ENCODE measurements around the gene ADK.
A peak's percentile ranks its signal among the peaks of the same experiment; 100 is the strongest.

ADK gene

GRCh38 chr10:74624501-74624900 is 473.5 kb downstream of the ADK start:
- Histone ChIP-seq H3K9ac (ENCODE audit: low read length) (no peak overlapping the region), H3K4me3 (ENCODE audit: low read length) (no peak overlapping the region), H3K4me1 (ENCODE audit: control insufficient read depth, insufficient read depth, low read length) (no peaks in the 10 kb centered on the region), H3K36me3 (ENCODE audit: control insufficient read depth, insufficient read depth, low read length, severe bottlenecking) (peaks cover 9% of the 10 kb centered on the region), H3K9me3 (ENCODE audit: control insufficient read depth, low read length) (peaks cover 10% of the 10 kb centered on the region), H3K27me3 (replicated peaks; ENCODE audit: control insufficient read depth, insufficient read depth, low read length) (no peaks in the 10 kb centered on the region)
- no peak for DNase-seq (ENCODE audit: low read depth)

GRCh38 chr10:74628136-74628535 is 477.1 kb downstream of the ADK start:
- H3K27me3 ChIP-seq (replicated peaks; ENCODE audit: control insufficient read depth, insufficient read depth, low read length) = no peaks in the 10 kb centered on the region
- DNase-seq (ENCODE audit: low read depth) = no peak
- H3K4me1 ChIP-seq (ENCODE audit: control insufficient read depth, insufficient read depth, low read length) = no peaks in the 10 kb centered on the region
- no peak overlapping the region for H3K9ac ChIP-seq (ENCODE audit: low read length)
- no peak overlapping the region for H3K4me3 ChIP-seq (ENCODE audit: low read length)
- H3K9me3 ChIP-seq (ENCODE audit: control insufficient read depth, low read length) = no peaks in the 10 kb centered on the region
- peaks cover 8% of the 10 kb centered on the region for H3K36me3 ChIP-seq (ENCODE audit: control insufficient read depth, insufficient read depth, low read length, severe bottlenecking)

- DNase-seq (ENCODE audit: low read depth) = no peak
- peaks cover 23% of the 10 kb centered on the region for H3K36me3 ChIP-seq (ENCODE audit: control insufficient read depth, insufficient read depth, low read length, severe bottlenecking)
- H3K4me1 ChIP-seq (ENCODE audit: control insufficient read depth, insufficient read depth, low read length) = no peaks in the 10 kb centered on the region
- peaks cover 14% of the 10 kb centered on the region for H3K9me3 ChIP-seq (ENCODE audit: control insufficient read depth, low read length)
- H3K9ac ChIP-seq (ENCODE audit: low read length) = no peak overlapping the region
- no peak overlapping the region for H3K4me3 ChIP-seq (ENCODE audit: low read length)
- no peaks in the 10 kb centered on the region for H3K27me3 ChIP-seq (replicated peaks; ENCODE audit: control insufficient read depth, insufficient read depth, low read length)
These were observed 484.0 kb downstream of the ADK start for GRCh38 chr10:74634995-74635536.

- Histone ChIP-seq H3K27me3 (replicated peaks; ENCODE audit: control insufficient read depth, insufficient read depth, low read length) (no peaks in the 10 kb centered on the region), H3K4me1 (ENCODE audit: control insufficient read depth, insufficient read depth, low read length) (no peaks in the 10 kb centered on the region), H3K9me3 (ENCODE audit: control insufficient read depth, low read length) (peaks cover 14% of the 10 kb centered on the region), H3K9ac (ENCODE audit: low read length) (no peak overlapping the region), H3K4me3 (ENCODE audit: low read length) (no peak overlapping the region), H3K36me3 (ENCODE audit: control insufficient read depth, insufficient read depth, low read length, severe bottlenecking) (peaks cover 23% of the 10 kb centered on the region)
- DNase-seq (ENCODE audit: low read depth) = no peak
These were observed 484.6 kb downstream of the ADK start for GRCh38 chr10:74635655-74636054.

- no peaks in the 10 kb centered on the region for H3K4me1 ChIP-seq (ENCODE audit: control insufficient read depth, insufficient read depth, low read length)
- no peaks in the 10 kb centered on the region for H3K27me3 ChIP-seq (replicated peaks; ENCODE audit: control insufficient read depth, insufficient read depth, low read length)
- H3K4me3 ChIP-seq (ENCODE audit: low read length) = no peak overlapping the region
- DNase-seq (ENCODE audit: low read depth) = no peak
- H3K36me3 ChIP-seq (ENCODE audit: control insufficient read depth, insufficient read depth, low read length, severe bottlenecking) = peaks cover 15% of the 10 kb centered on the region
- H3K9me3 ChIP-seq (ENCODE audit: control insufficient read depth, low read length) = peaks cover 14% of the 10 kb centered on the region
- no peak overlapping the region for H3K9ac ChIP-seq (ENCODE audit: low read length)
These were observed 486.7 kb downstream of the ADK start for GRCh38 chr10:74637685-74638084.

- H3K36me3 ChIP-seq (ENCODE audit: control insufficient read depth, insufficient read depth, low read length, severe bottlenecking) = peaks cover 5% of the 10 kb centered on the region
- no peak for DNase-seq (ENCODE audit: low read depth)
- H3K9ac ChIP-seq (ENCODE audit: low read length) = no peak overlapping the region
- peaks cover 3% of the 10 kb centered on the region for H3K9me3 ChIP-seq (ENCODE audit: control insufficient read depth, low read length)
- no peaks in the 10 kb centered on the region for H3K4me1 ChIP-seq (ENCODE audit: control insufficient read depth, insufficient read depth, low read length)
- H3K4me3 ChIP-seq (ENCODE audit: low read length) = no peak overlapping the region
- H3K27me3 ChIP-seq (replicated peaks; ENCODE audit: control insufficient read depth, insufficient read depth, low read length) = no peaks in the 10 kb centered on the region
These were observed 489.3 kb downstream of the ADK start for GRCh38 chr10:74640134-74640921.

- no peaks in the 10 kb centered on the region for H3K9me3 ChIP-seq (ENCODE audit: control insufficient read depth, low read length)
- H3K36me3 ChIP-seq (ENCODE audit: control insufficient read depth, insufficient read depth, low read length, severe bottlenecking) = peaks cover 3% of the 10 kb centered on the region
- no peaks in the 10 kb centered on the region for H3K4me1 ChIP-seq (ENCODE audit: control insufficient read depth, insufficient read depth, low read length)
- H3K27me3 ChIP-seq (replicated peaks; ENCODE audit: control insufficient read depth, insufficient read depth, low read length) = no peaks in the 10 kb centered on the region
- no peak overlapping the region for H3K4me3 ChIP-seq (ENCODE audit: low read length)
- no peak for DNase-seq (ENCODE audit: low read depth)
- H3K9ac ChIP-seq (ENCODE audit: low read length) = no peak overlapping the region
These were observed 490.6 kb downstream of the ADK start for GRCh38 chr10:74641659-74642058.

GRCh38 chr10:74642901-74643595 is 492.0 kb downstream of the ADK start:
- Histone ChIP-seq H3K9me3 (ENCODE audit: control insufficient read depth, low read length) (no peaks in the 10 kb centered on the region), H3K36me3 (ENCODE audit: control insufficient read depth, insufficient read depth, low read length, severe bottlenecking) (peaks cover 3% of the 10 kb centered on the region), H3K27me3 (replicated peaks; ENCODE audit: control insufficient read depth, insufficient read depth, low read length) (no peaks in the 10 kb centered on the region), H3K4me1 (ENCODE audit: control insufficient read depth, insufficient read depth, low read length) (no peaks in the 10 kb centered on the region), H3K9ac (ENCODE audit: low read length) (no peak overlapping the region), H3K4me3 (ENCODE audit: low read length) (no peak overlapping the region)
- DNase-seq (ENCODE audit: low read depth) = no peak

- Histone ChIP-seq H3K9ac (ENCODE audit: low read length) (no peak overlapping the region), H3K4me1 (ENCODE audit: control insufficient read depth, insufficient read depth, low read length) (no peaks in the 10 kb centered on the region), H3K4me3 (ENCODE audit: low read length) (no peak overlapping the region), H3K36me3 (ENCODE audit: control insufficient read depth, insufficient read depth, low read length, severe bottlenecking) (peaks cover 3% of the 10 kb centered on the region), H3K9me3 (ENCODE audit: control insufficient read depth, low read length) (no peaks in the 10 kb centered on the region), H3K27me3 (replicated peaks; ENCODE audit: control insufficient read depth, insufficient read depth, low read length) (no peaks in the 10 kb centered on the region)
- DNase-seq (ENCODE audit: low read depth) = peak; percentile 7
These were observed 492.6 kb downstream of the ADK start for GRCh38 chr10:74643596-74643975.

- Histone ChIP-seq H3K36me3 (ENCODE audit: control insufficient read depth, insufficient read depth, low read length, severe bottlenecking) (no peaks in the 10 kb centered on the region), H3K4me1 (ENCODE audit: control insufficient read depth, insufficient read depth, low read length) (no peaks in the 10 kb centered on the region), H3K4me3 (ENCODE audit: low read length) (no peak overlapping the region), H3K9me3 (ENCODE audit: control insufficient read depth, low read length) (no peaks in the 10 kb centered on the region), H3K27me3 (replicated peaks; ENCODE audit: control insufficient read depth, insufficient read depth, low read length) (no peaks in the 10 kb centered on the region), H3K9ac (ENCODE audit: low read length) (no peak overlapping the region)
- no peak for DNase-seq (ENCODE audit: low read depth)
These were observed 493.7 kb downstream of the ADK start for GRCh38 chr10:74644738-74645137.

- H3K36me3 ChIP-seq (ENCODE audit: control insufficient read depth, insufficient read depth, low read length, severe bottlenecking) = no peaks in the 10 kb centered on the region
- no peak overlapping the region for H3K4me3 ChIP-seq (ENCODE audit: low read length)
- no peak overlapping the region for H3K9ac ChIP-seq (ENCODE audit: low read length)
- no peaks in the 10 kb centered on the region for H3K27me3 ChIP-seq (replicated peaks; ENCODE audit: control insufficient read depth, insufficient read depth, low read length)
- DNase-seq (ENCODE audit: low read depth) = no peak
- H3K9me3 ChIP-seq (ENCODE audit: control insufficient read depth, low read length) = no peaks in the 10 kb centered on the region
- H3K4me1 ChIP-seq (ENCODE audit: control insufficient read depth, insufficient read depth, low read length) = no peaks in the 10 kb centered on the region
These were observed 494.7 kb downstream of the ADK start for GRCh38 chr10:74645692-74646091.

Measured in adipocyte (in vitro differentiated cells).